Body of pancreas (tissue), 4 donors: Measurements from ENCODE around the gene MAP2K4.

Source experiments
- CTCF ChIP-seq, 7 experiments: fragments of 450-650 bp in 4 of 7; fragments of 200-600 bp in 3 of 7; sonication (generic) in 3 of 7; IDR thresholded peaks; one replicate each; pipeline ENCODE4 v1.5.1; 2016 to 2019; ENCODE audit warnings: antibody characterized with exemption in 7 of 7
- POLR2A ChIP-seq, 3 donors: fragments of 450-650 bp; IDR thresholded peaks; one replicate each; pipeline ENCODE4 v1.6.1; 2016; ENCODE audit warnings: antibody characterized with exemption in 3 of 3, mild to moderate bottlenecking in 2 of 3

- TF ChIP-seq CTCF (IDR thresholded peaks at IDR 0.05) (no peak), POLR2A (IDR thresholded peaks at IDR 0.05) (no peak)
Observed at GRCh38 chr17:12048843-12049473, 28.3 kb downstream of the MAP2K4 start.
